HG02623 (cell line): ENCODE results near the gene CREB5.
A peak's percentile ranks its signal among the peaks of the same experiment; 100 is the strongest.
"Not testable (repeated sequence)": the region's sequence is repeated elsewhere in the genome, so short reads cannot be mapped to it uniquely, and the experiment has no call there.

ENCODE experiments used
- ATAC-seq: cut with Tn5 transposase; IDR thresholded peaks from one replicate; pipeline ENCODE4 v1.9.1; 2021; ENCODE audit warnings: moderate library complexity; ENCODE audit not compliant: unreplicated experiment

Gene CREB5

DNA sequence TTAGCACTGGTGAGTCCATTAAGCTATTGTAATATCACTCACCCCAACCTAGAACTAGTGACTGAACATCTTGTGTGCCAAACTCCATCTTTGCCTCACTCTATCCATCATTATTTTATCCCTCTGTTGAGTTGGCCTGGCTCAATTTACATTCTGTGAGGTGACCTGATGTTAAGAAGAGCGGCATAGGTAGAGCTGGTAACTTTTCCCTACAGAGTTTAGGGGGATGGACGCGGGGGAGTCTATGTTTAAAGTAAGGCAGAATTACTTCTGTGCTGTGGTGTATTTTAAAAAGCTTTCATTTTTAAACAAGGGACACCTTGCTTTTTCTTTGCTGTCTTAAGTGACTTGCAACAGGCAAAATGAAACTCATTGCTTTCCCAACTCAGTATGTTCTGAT, 186.3 kb downstream of the CREB5 start:
- no peak for ATAC-seq

DNA sequence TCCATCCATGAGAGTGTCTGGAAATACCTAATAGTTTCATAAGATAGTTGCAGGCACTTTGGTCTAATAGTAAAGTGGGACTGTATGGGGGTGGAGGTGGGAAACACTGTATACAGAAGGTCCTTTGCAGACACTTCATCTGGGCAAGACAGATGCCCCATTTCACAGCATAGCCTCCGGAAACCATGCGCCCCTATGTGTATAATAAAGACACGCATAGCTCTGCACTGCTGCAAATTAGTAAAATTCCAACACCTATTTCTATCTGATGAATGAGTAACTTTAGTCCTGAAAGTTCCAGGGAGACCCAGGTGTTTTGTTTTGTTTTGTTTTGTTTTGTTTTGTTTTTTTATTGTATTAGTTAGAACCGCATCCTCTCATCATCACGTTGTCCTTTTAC, 187.1 kb downstream of the CREB5 start:
- no peak for ATAC-seq

- no peak for ATAC-seq
Measured at GRCh38 chr7:28602282-28602681, 190.0 kb downstream of the CREB5 start.

- ATAC-seq, result no peak
Measured at GRCh38 chr7:28605427-28606085, 193.2 kb downstream of the CREB5 start.

DNA sequence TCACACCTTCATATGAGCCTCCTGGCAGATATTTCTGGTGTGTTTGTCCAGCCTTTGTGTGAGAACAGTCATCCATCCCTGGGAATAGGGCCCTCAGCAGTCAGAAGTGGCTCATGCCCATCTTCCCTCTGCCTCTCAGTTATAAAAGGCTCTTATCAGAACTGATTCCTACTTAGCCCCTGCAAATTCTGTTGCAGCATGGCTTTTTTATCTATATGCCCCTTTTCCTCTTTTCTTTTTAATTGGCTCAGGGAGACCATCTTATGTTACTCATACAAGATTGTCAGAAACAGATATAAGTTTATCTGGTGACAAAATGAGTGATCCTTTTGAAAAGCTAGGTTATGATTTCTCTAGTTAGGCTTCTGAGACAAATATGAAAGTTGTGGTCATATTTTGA, 194.1 kb downstream of the CREB5 start:
- no peak for ATAC-seq

DNA sequence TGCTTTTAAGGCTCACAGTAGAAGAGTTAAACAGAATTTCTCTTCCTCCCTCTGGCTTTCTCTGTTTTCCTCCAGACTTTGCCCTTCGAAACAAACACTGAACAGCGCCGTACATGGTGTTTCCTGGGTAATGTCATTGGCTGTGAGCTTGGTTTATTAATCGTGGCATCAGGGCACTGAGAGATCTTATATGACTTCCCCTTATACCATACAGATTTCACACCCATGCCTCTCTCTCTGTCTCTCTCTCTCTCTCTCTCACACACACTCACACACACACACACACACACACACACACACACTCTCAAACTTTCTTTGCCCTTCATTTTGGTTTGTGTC, 195.5 kb downstream of the CREB5 start:
- no peak for ATAC-seq

DNA sequence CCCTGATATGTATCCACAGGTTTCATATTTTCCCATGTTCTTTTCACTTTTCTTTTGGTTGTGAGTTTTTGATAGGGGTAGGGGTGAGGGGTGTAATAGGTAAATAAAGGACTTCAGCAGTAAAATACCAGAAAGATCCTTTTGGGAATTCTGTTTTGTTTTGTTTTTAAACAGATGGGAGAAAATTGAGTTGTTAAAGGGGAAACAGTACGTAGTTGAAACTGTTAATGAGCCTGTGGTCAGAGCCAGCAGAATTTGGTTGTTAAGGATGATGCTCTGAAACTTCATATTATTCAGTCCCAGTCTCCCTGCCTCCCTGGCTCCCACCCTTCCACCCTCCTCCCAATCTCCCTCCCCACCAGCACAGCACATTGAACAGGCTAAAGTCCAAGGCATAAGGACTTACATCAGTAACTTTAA, 195.9 kb downstream of the CREB5 start:
- ATAC-seq, result no peak

DNA sequence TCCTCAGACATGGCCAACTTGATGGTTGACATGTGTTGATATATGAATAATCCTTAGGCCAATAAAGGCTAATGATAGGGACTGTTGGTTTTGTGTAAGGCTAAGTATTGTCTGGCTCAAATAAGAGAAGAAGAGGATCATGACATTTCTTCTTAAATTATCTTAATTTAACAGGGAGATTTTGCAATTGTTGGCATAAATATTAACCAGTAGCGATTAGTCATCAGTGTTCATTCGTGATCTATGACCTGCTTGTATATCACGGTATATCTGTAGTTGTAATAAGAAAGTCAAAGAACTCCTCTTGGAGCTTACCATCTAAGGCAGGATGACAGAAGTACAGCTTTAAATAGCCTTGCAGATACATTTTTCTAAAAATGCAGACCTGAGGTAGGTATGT, 196.4 kb downstream of the CREB5 start:
- ATAC-seq, result no peak

- ATAC-seq, result no peak
Measured at GRCh38 chr7:28609608-28610007, 197.3 kb downstream of the CREB5 start.

DNA sequence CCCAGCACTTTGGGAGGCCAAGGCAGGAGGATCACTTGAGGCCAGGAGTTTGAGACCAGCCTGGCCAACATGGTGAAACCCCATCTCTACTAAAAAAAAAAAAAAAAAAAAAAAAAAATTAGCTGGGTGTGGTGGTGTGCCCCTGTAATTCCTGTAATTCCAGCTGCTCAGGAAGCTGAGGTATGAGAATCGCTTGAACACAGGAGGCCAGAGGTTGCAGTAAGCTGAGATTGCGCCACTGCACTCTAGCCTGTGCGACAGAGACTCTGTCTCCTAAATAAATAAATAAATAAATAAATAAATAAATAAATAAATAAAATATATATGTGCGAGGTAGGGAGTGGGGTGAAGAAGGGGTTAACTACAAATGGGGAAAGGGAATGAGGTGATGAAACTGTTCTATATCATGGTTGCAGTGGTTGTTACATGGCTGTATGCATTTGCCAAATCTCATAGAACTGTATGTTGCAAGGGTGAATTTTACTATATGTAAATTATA, 199.1 kb downstream of the CREB5 start:
- ATAC-seq, result not testable (repeated sequence)

DNA sequence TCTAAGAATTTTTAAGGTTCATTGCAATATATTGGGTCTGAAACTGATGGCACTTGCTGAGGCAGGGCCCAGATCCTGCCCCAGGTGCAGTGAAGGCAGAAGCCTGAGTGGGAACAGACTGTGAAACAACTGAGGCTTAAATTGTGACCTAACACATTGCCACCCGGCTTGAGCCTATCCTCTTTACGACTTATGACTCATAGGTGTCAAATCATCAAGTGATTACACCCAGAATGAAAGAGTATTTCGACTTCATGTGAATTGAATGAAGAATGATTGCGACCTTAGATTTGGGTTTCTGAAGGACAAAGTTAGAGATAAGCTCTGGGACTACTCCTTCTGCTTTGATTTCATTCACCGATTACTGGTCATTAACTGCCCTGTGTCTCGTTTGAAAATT, 200.9 kb downstream of the CREB5 start:
- ATAC-seq, result no peak

DNA sequence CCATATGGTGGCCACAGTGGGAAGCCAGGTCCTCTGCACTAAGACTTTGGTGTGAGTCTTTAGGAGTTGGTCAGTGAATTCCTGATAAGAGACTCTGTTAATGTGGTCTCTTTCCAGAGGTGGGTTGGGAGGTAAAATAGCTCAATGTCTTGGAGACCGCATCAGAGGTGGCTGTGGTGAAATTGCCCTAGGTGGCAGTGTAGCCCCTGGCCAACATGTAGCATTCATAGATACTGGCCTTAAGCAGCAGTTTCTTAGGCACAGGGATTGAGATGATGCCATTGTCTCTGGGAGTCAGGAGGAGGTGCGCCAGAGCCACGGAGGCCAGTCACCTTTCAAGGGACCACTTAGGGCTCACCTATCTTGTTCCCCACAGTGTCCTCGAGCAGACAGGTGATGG, 202.8 kb downstream of the CREB5 start:
- no peak for ATAC-seq

DNA sequence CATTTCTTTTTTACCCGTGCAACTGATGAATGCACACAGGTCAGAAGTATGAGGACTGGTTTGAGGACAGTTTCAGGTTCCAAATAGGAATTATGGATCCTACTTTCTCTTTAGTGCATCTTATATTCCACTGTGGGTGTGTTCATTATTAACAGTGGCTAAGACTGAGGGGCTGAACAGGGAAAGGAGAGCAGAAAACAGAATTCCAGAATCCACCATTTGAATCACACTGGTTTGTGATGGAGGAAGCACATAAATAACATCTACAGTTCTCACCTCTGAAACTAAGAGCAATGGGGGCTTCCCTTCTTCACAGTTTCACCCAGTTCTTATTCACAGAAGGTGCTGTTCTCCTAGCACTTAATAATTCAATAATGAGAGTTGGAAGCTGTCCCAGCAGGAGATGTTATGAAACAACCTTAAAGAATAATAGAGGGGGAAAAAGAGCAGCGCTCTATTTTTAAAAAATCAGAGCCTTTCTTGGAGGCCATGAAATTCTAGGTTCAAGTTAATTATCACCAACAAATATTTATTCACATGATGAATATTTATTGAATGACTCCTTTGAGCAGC, 205.1 kb downstream of the CREB5 start:
- no peak for ATAC-seq

DNA sequence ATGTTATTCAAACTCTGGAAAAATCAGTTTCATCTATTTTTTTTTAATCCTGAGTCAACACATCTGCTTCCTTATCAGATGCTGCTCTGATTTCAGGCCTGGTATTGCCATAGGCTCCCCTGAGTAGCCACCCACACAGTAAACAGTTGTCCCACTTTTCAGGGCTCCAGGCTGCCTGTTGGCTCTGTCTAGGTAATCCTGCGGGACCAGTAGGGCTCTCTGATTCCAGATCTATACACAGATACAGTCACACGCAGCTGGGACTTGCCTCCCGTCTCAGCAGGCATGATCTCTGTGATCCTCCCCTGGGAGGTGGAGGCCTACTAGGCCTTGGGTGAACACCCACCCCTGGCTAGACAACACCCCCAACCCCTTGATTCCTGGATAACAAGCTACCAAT, 206.1 kb downstream of the CREB5 start:
- ATAC-seq, result no peak

DNA sequence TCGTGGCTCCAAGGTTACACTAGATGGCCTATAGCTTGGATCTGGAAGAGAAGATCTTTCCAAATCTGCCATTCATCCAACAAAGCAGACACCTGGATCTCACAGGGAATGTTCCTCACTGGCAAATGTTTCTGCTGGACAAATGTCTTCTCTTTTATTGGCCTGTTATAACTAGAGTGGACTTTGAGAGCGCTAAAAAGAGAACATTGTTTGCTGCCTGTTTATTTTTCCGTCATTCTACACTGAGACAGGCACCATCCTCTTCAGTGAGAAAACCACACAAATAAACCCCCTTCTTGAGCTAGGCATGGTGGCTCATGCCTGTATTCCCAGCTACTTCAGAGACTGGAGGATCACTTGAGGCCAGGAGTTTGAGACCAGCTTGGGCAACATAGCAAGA, 206.9 kb downstream of the CREB5 start:
- no peak for ATAC-seq

DNA sequence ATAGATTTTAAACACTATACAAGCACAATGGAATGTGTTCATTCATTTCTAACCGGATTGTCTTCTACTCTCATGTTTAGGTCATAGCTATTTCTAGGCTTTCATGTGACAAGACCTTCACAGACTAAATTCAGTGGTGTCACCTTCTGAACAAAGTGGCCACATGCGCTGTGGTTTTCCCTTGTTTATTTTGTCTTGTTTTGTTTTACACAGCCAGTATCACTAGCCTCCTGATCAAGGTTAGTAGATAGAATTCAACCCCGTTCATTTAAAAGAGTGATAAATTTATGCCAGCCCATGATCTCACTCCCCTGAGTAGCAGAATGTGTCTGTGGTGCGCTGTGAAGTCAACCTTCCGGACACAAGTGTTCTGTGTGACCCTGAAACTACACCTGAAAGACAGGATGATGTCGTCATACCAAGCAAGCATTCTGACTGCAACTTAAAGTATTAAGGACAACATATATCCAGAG, 209.1 kb downstream of the CREB5 start:
- ATAC-seq, result no peak

DNA sequence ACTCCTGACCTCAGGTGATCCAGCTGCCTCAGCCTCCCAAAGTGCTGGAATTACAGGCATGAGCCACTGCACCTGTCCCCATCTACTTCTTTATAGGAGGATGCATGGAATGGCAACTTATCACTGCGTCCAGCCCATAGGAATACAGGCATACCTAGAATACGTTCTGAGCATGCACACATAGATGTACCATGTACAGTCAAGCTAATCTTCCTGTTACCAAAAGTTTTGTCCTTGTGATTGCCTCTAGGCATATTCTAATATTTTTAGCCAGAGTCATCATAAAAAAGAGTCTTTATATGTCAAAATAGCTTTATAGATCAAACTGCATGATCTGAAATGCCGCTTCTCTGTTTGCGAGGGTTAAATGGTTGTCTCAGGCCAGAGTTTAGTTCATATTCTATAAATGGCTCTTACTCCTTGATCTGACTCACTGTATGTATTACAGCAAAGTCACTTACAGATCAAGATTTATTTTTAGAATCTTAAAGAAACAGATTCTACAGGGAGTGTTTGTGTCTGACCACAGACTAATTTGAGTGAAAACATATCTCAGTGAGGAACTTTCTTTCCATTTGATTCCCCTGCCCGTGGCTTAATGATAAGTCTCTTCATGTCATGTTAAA, 210.9 kb downstream of the CREB5 start:
- no peak for ATAC-seq

DNA sequence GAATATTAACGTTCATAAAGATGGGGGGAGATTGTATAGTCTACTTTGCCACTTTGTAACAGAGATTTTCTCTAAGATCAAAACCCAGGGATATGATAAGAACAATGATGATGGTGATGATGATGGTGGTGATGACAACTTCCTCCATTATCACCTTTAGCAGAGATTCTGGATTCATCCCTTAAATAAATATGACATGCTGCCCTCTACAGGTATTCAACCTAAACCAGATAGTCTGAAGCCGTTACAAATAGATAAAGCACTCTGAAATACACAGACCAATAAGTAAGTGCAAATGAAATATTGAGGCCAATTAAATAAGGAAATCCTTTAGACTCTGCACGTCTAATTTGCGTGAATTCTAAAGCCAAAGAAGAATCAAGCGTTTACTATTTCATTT, 211.5 kb downstream of the CREB5 start:
- no peak for ATAC-seq

DNA sequence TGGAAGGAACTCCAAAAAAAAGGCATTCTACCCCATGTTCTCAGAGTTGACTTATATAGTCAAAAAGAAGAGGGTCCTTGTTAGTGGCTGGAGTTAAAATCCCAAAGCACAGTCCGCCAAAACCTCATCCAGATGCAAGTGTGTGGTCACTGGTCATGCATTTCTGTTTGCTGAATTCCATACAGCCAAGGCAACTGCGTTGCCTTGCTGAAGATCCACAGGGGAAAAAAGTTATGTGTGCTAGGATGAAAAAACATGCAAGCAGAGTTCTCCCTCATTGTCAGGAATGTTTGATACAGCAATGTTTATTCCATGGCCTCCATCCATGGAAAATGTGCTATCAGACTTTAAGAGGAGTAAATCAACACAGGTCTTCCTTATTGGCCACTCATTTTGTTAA, 213.1 kb downstream of the CREB5 start:
- ATAC-seq, result no peak

DNA sequence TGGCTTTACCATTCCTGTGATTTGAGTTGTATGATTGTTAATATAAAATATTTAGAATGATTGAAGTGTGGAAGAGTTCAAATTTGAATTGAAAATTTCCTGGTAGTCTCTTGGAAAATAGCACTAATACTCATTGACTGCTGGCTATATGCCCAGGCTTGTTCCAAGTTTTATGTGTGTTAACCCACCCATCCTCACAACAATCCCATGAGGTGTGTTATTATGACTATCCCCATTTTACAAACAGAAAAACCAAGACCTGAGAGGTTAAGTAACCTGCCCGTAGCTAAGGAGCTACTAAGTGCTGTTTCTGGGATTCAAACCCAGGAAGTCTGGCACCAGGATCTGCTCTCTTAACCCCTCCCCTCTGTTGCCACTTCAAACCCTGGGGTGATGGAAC, 213.9 kb downstream of the CREB5 start:
- no peak for ATAC-seq

DNA sequence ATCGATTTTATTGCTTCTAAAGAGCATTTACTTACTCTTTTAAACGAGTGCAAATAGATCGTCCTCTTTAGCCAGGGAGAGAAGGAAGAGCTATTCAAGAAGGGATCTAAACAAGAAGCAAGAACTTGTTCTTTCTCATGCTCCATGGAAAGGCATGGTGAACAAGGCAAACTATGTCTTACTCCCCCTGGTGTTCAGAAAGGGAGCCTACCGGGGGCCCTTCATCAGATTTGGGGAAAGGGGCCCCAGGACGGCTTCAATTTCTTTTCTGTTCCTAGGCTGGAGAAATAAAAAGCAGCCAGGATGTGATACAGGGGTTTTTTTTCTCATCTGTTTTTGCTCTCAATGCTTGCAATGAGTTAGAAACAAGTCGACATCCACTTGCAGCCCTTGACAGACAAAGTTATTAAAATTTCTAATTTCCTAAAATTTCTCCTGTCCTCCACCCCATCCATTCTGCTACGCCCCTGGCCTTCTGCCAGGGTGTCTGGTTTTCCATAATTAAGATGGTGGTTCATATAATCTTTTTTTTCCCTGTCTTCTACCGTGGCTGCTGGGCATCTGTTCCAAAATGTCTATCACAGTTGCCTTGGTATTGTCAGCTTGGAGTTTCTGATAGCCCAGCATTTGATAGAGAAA, 214.4 kb downstream of the CREB5 start:
- ATAC-seq, result peak; percentile 55

GRCh38 chr7:28627263-28627653, 214.9 kb downstream of the CREB5 start:
- ATAC-seq, result no peak
